Osteocyte (in vitro differentiated cells): Measurements from ENCODE around the gene LRRC8D. TPM values are rescaled to one million over a fixed set of nuclear protein-coding genes. Genes with fewer than 3 reads are reported as not detected.

Source experiments
- DNase-seq: peaks from one replicate; pipeline ENCODE4 v3.0.0; 2021; ENCODE audit warnings: mixed read lengths; ENCODE audit not compliant: unreplicated experiment; ENCODE audit errors: extremely low spot score
- H3K27ac Mint-ChIP-seq: one replicate; pipeline ENCODE4 v1.8.0; 2021; ENCODE audit warnings: mild to moderate bottlenecking, mixed read lengths; ENCODE audit not compliant: unreplicated experiment
- H3K27me3 Mint-ChIP-seq: one replicate; pipeline ENCODE4 v1.8.0; 2021; ENCODE audit warnings: mixed read lengths; ENCODE audit not compliant: unreplicated experiment
- H3K36me3 Mint-ChIP-seq: one replicate; pipeline ENCODE4 v1.8.0; 2021; ENCODE audit warnings: mixed read lengths; ENCODE audit not compliant: unreplicated experiment
- H3K4me1 Mint-ChIP-seq: one replicate; pipeline ENCODE4 v1.8.0; 2021; ENCODE audit warnings: mixed read lengths; ENCODE audit not compliant: unreplicated experiment
- H3K4me3 Mint-ChIP-seq: one replicate; pipeline ENCODE4 v1.8.0; 2021; ENCODE audit warnings: mild to moderate bottlenecking, moderate library complexity, mixed read lengths; ENCODE audit not compliant: unreplicated experiment
- H3K9me3 Mint-ChIP-seq: one replicate; pipeline ENCODE4 v1.8.0; 2021; ENCODE audit warnings: mixed read lengths; ENCODE audit not compliant: unreplicated experiment
- CTCF ChIP-seq: fragments of 200-600 bp; sonication (generic); IDR thresholded peaks from 2 replicates; pipeline ENCODE4 v1.5.0; 2021; ENCODE audit warnings: antibody characterized with exemption, mild to moderate bottlenecking, moderate library complexity
- total RNA-seq: library from RNA; stranded (reverse); gene quantifications from 2 replicates; pipeline ENCODE4 v1.2.1, GENCODE V29; 2021

LRRC8D gene
- total RNA-seq, 1 donor from 2014 or later = 20.4 TPM

GRCh38 chr1:89863165-89863830 is 42.5 kb downstream of the LRRC8D start:
- peaks cover 14% of the 10 kb centered on the region for H3K36me3 Mint-ChIP-seq
- peaks cover 18% of the 10 kb centered on the region for H3K4me1 Mint-ChIP-seq
- no peak for DNase-seq
- no peaks in the 10 kb centered on the region for H3K9me3 Mint-ChIP-seq
- no peaks in the 10 kb centered on the region for H3K27me3 Mint-ChIP-seq
- H3K27ac Mint-ChIP-seq = no peak overlapping the region
- H3K4me3 Mint-ChIP-seq = no peak overlapping the region
- TF ChIP-seq CTCF = no peak

GRCh38 chr1:89865498-89866382 is 44.9 kb downstream of the LRRC8D start:
- no peaks in the 10 kb centered on the region for H3K9me3 Mint-ChIP-seq
- H3K4me3 Mint-ChIP-seq = no peak overlapping the region
- no peaks in the 10 kb centered on the region for H3K27me3 Mint-ChIP-seq
- H3K27ac Mint-ChIP-seq = no peak overlapping the region
- H3K4me1 Mint-ChIP-seq = peaks cover 18% of the 10 kb centered on the region
- TF ChIP-seq CTCF = no peak
- peaks cover 20% of the 10 kb centered on the region for H3K36me3 Mint-ChIP-seq
- no peak for DNase-seq

- no peaks in the 10 kb centered on the region for H3K27me3 Mint-ChIP-seq
- TF ChIP-seq CTCF = no peak
- no peak overlapping the region for H3K27ac Mint-ChIP-seq
- no peak for DNase-seq
- no peaks in the 10 kb centered on the region for H3K9me3 Mint-ChIP-seq
- H3K4me3 Mint-ChIP-seq = no peak overlapping the region
- H3K36me3 Mint-ChIP-seq = peaks cover 27% of the 10 kb centered on the region
- peaks cover 18% of the 10 kb centered on the region for H3K4me1 Mint-ChIP-seq
Measured at GRCh38 chr1:89866568-89866967, 45.7 kb downstream of the LRRC8D start.

GRCh38 chr1:89870998-89871397 is 50.2 kb downstream of the LRRC8D start:
- peaks cover 20% of the 10 kb centered on the region for H3K36me3 Mint-ChIP-seq
- TF ChIP-seq CTCF = no peak
- peaks cover 9% of the 10 kb centered on the region for H3K4me1 Mint-ChIP-seq
- H3K4me3 Mint-ChIP-seq = no peak overlapping the region
- no peak for DNase-seq
- H3K27me3 Mint-ChIP-seq = no peaks in the 10 kb centered on the region
- H3K9me3 Mint-ChIP-seq = no peaks in the 10 kb centered on the region
- H3K27ac Mint-ChIP-seq = no peak overlapping the region
